Cardiac muscle cell (in vitro differentiated cells and primary cell): ENCODE data around the gene CGNL1. TPM values are rescaled to one million over a fixed set of nuclear protein-coding genes. Genes with fewer than 3 reads are reported as not detected.

Experiments
- DNase-seq, 2 donors: peaks; one replicate each; pipeline versions ENCODE4 v3.0.0 to v3.0.0-alpha.2; 2010 to 2017; ENCODE audit warnings: low read depth in 1 of 2, low spot score in 1 of 2
- H3K27ac ChIP-seq: fragments of 200-600 bp; sonication (generic); 2 replicates; pipeline ENCODE4 v1.5.1; 2016
- H3K27me3 ChIP-seq: fragments of 200-600 bp; sonication (generic); 2 replicates; pipeline ENCODE4 v1.6.0; 2016; ENCODE audit warnings: control low read depth
- H3K36me3 ChIP-seq: fragments of 200-600 bp; sonication (generic); 2 replicates; pipeline ENCODE4 v1.5.1; 2016; ENCODE audit warnings: control low read depth
- H3K4me1 ChIP-seq: fragments of 200-600 bp; sonication (generic); 2 replicates; pipeline ENCODE4 v1.8.1; 2017; ENCODE audit warnings: low read depth, mild to moderate bottlenecking, mixed run types
- H3K4me3 ChIP-seq: fragments of 200-600 bp; sonication (generic); 2 replicates; pipeline ENCODE4 v1.5.1; 2016; ENCODE audit warnings: mild to moderate bottlenecking
- H3K9me3 ChIP-seq: fragments of 200-600 bp; sonication (generic); 2 replicates; pipeline ENCODE4 v1.5.1; 2017; ENCODE audit warnings: low read depth, mild to moderate bottlenecking, control low read depth
- CTCF ChIP-seq: IDR thresholded peaks from 2 replicates; pipeline ENCODE4 v1.5.1; 2012; ENCODE audit warnings: low read depth, mild to moderate bottlenecking, low read length
- polyA plus RNA-seq: library from polyadenylated mRNA; unstranded; fragments of >200 nt; fragmentation: Nextera tagmentation; extraction: Ambion mirVana; gene quantifications from 2 replicates; pipeline ENCODE4 v1.2.1, GENCODE V29; 2016
- total RNA-seq: library from RNA; depleted of rRNA; stranded (reverse); fragments of >200 nt; gene quantifications from 2 replicates; pipeline ENCODE4 v1.2.3, GENCODE V29; 2016

The CGNL1 gene
- total and polyA plus RNA-seq, 2 experiments from 2014 or later = 62.9 to 134 TPM

- Histone ChIP-seq H3K27ac (peak overlapping the region; percentile 95), H3K36me3 (no peaks in the 10 kb centered on the region), H3K4me1 (peaks cover 73% of the 10 kb centered on the region), H3K4me3 (no peak overlapping the region), H3K27me3 (no peaks in the 10 kb centered on the region), H3K9me3 (no peaks in the 10 kb centered on the region)
- no peak for TF ChIP-seq CTCF
- no peak for DNase-seq
Measured at GRCh38 chr15:57425842-57426241, 49.5 kb downstream of the CGNL1 start.

GRCh38 chr15:57427367-57427821, 51.1 kb downstream of the CGNL1 start:
- Histone ChIP-seq H3K36me3 (no peaks in the 10 kb centered on the region), H3K27me3 (no peaks in the 10 kb centered on the region), H3K9me3 (no peaks in the 10 kb centered on the region), H3K4me3 (no peak overlapping the region), H3K4me1 (peaks cover 74% of the 10 kb centered on the region), H3K27ac (peak overlapping the region; percentile 95)
- DNase-seq = peak; percentile 68 to 81
- TF ChIP-seq CTCF = no peak

GRCh38 chr15:57432141-57432741, 55.9 kb downstream of the CGNL1 start:
- Histone ChIP-seq H3K4me3 (no peak overlapping the region), H3K4me1 (peaks cover 79% of the 10 kb centered on the region), H3K27ac (peak overlapping the region; percentile 57), H3K36me3 (no peaks in the 10 kb centered on the region), H3K27me3 (no peaks in the 10 kb centered on the region), H3K9me3 (no peaks in the 10 kb centered on the region)
- no peak for TF ChIP-seq CTCF
- DNase-seq = peak in 1 of 2 donors; percentile 61

- Histone ChIP-seq H3K4me1 (peaks cover 76% of the 10 kb centered on the region), H3K4me3 (no peak overlapping the region), H3K27ac (peak overlapping the region; percentile 21), H3K27me3 (no peaks in the 10 kb centered on the region), H3K9me3 (no peaks in the 10 kb centered on the region), H3K36me3 (no peaks in the 10 kb centered on the region)
- no peak for DNase-seq
- no peak for TF ChIP-seq CTCF
Measured at GRCh38 chr15:57436166-57436565, 59.9 kb downstream of the CGNL1 start.

- TF ChIP-seq CTCF = no peak
- no peak overlapping the region for H3K4me3 ChIP-seq
- no peaks in the 10 kb centered on the region for H3K36me3 ChIP-seq
- no peaks in the 10 kb centered on the region for H3K27me3 ChIP-seq
- no peak for DNase-seq
- H3K9me3 ChIP-seq = no peaks in the 10 kb centered on the region
- peak overlapping the region; percentile 55 for H3K27ac ChIP-seq
- H3K4me1 ChIP-seq = peaks cover 76% of the 10 kb centered on the region
Measured at GRCh38 chr15:57436961-57437360, 60.7 kb downstream of the CGNL1 start.
